Mesothelial cell of epicardium (in vitro differentiated cells): Measurements from ENCODE around the gene TCTN3. TPM values are rescaled to one million over a fixed set of nuclear protein-coding genes. Genes with fewer than 3 reads are reported as not detected.

ENCODE experiments used
- DNase-seq, 2 experiments: peaks; one replicate each; pipeline ENCODE4 v3.0.0; 2021; ENCODE audit warnings: low spot score in 2 of 2; ENCODE audit not compliant: unreplicated experiment in 2 of 2
- H3K27ac Mint-ChIP-seq: 2 replicates; pipeline ENCODE4 v1.8.0; 2021; ENCODE audit warnings: mixed read lengths
- H3K27me3 Mint-ChIP-seq: 2 replicates; pipeline ENCODE4 v1.8.0; 2021; ENCODE audit warnings: low read depth, mixed read lengths
- H3K36me3 Mint-ChIP-seq: 2 replicates; pipeline ENCODE4 v1.8.0; 2021; ENCODE audit warnings: mixed read lengths
- H3K4me1 Mint-ChIP-seq: 2 replicates; pipeline ENCODE4 v1.8.0; 2021; ENCODE audit warnings: mixed read lengths
- H3K4me3 Mint-ChIP-seq: 2 replicates; pipeline ENCODE4 v1.8.0; 2021; ENCODE audit warnings: mild to moderate bottlenecking, moderate library complexity, mixed read lengths
- H3K9me3 Mint-ChIP-seq: 2 replicates; pipeline ENCODE4 v1.8.0; 2021; ENCODE audit warnings: mixed read lengths
- total RNA-seq: library from RNA; stranded (reverse); gene quantifications from 3 replicates; pipeline ENCODE4 v1.2.1, GENCODE V29; 2021
- TF ChIP-seq, protein P1 (sequence below): fragments of 200-600 bp; sonication (generic); IDR thresholded peaks from one replicate; pipeline ENCODE4 v1.5.0; 2021; ENCODE audit warnings: antibody characterized with exemption; ENCODE audit not compliant: unreplicated experiment

TCTN3 gene
- total RNA-seq, 1 donor from 2014 or later: 45.7 TPM

DNA sequence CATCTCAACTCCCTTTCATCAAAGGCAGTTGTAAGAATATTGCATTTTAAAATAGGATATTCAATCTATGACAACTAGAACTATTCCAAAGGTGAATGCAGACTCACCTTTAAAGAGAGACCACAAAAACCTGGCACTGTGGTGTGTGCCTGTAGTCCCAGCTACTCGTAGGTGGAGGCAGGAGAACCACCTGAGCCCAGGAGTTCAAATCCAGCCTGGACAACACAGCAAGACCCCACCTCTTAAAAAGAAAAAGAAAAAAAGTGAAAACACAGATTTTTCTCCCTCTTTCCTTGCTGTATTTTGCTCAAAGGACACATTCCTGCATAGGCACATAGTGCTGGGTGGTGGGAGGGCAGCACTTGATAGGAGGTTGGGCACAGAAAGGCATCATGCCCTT lies 36.5 kb downstream of the TCTN3 start:
- Mint-ChIP-seq H3K36me3 (peaks cover 16% of the 10 kb centered on the region), H3K27ac (no peak overlapping the region), H3K4me3 (peak overlapping the region; percentile 98), H3K9me3 (no peaks in the 10 kb centered on the region), H3K4me1 (peaks cover 14% of the 10 kb centered on the region), H3K27me3 (no peaks in the 10 kb centered on the region)
- TF ChIP-seq, protein P1, sequence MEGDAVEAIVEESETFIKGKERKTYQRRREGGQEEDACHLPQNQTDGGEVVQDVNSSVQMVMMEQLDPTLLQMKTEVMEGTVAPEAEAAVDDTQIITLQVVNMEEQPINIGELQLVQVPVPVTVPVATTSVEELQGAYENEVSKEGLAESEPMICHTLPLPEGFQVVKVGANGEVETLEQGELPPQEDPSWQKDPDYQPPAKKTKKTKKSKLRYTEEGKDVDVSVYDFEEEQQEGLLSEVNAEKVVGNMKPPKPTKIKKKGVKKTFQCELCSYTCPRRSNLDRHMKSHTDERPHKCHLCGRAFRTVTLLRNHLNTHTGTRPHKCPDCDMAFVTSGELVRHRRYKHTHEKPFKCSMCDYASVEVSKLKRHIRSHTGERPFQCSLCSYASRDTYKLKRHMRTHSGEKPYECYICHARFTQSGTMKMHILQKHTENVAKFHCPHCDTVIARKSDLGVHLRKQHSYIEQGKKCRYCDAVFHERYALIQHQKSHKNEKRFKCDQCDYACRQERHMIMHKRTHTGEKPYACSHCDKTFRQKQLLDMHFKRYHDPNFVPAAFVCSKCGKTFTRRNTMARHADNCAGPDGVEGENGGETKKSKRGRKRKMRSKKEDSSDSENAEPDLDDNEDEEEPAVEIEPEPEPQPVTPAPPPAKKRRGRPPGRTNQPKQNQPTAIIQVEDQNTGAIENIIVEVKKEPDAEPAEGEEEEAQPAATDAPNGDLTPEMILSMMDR: no peak
- DNase-seq: no peak

DNA sequence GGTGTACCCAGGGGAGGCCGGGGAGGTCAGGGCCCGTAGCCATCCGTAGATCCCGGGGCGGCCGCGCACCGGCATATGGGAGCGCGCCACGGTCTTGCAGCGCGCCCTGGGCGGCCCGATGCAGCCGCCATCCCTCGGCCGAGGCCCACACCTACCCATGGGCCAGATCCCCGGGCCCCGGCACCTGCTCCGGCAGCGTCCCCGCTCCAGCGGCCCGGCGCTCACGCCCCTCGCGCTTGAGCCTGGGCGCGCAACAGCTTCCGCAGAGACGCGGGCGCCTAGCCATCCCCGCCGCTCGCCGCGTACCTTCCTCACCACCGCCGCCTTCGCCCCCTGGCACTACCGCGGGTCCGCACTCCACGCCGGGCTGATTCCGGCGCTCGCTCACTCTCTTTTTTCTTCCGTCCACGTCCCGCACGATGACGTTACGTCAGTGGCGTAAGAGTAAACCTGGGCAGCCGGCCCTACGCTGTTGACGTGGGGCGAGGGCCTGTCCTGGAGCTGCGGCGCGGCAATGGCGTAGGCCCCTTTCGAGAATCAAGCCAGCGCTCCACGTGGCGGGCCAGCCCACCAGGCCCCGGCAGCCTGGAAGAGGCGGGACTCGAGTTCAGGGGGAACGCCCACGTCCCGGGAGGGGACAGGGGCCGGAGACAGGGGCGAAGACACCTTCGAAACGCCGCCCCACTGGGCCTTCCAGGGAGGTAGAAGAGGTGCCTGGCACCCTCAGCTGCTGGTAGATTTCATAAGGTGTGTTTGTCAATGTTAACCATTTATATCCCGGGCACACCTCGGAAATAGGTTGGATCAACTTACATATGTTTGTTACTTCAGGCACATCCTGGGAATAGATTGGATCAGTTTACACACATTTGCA lies 37.2 kb downstream of the TCTN3 start, which contains the start of gene ALDH18A1:
ALDH18A1 (minus strand) TSS at position 421 of the 874 bp plus-strand sequence. CDS start 3,334 bp downstream, outside the sequence.
- peaks cover 14% of the 10 kb centered on the region for H3K4me1 Mint-ChIP-seq
- H3K9me3 Mint-ChIP-seq: peaks cover 4% of the 10 kb centered on the region
- peak; percentile 85 to 97 for DNase-seq
- no peaks in the 10 kb centered on the region for H3K27me3 Mint-ChIP-seq
- peaks cover 23% of the 10 kb centered on the region for H3K36me3 Mint-ChIP-seq
- TF ChIP-seq, protein P1: no peak
- H3K27ac Mint-ChIP-seq: peak within 1 kb of the TSS; percentile 95
- peak within 1 kb of the TSS; percentile 98 for H3K4me3 Mint-ChIP-seq

DNA sequence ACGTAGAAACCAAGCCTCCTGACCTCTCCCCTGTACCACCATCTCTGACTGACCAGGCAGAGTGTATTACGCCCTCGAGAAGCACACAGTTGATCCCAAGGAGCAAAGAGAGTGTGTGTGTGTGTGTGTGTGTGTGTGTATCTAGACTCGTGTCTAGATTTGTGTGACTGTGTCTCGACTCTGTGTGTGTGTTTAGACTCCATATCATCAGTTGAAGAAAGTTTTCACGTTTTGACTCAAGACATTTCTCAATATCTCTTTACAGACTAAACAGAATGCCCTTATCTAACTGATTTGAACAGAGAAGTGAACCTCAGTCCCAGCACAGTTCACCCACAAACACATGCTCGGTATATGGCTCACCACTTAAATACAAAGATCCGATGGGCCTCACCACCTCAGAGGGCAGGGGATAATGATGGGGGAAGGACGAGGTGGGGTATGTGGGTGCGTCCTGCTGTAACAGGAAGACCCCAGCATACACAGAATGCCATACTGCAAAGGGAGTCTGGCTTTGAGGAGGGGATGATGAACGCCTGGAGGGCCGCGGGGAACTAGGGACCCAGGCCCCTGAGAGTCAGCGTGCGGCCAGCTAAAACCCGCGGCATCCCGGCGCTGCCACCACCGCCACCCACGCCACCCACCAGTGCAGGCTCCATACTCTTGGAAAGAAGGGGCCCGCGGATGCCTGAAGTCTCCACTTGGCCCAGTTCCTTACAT lies 38.0 kb downstream of the TCTN3 start:
- no peaks in the 10 kb centered on the region for H3K27me3 Mint-ChIP-seq
- TF ChIP-seq, protein P1: no peak
- H3K4me3 Mint-ChIP-seq: peak overlapping the region; percentile 98
- peak in 1 of 2 experiments; percentile 51 for DNase-seq
- peaks cover 10% of the 10 kb centered on the region for H3K9me3 Mint-ChIP-seq
- H3K27ac Mint-ChIP-seq: peak overlapping the region; percentile 74
- peaks cover 30% of the 10 kb centered on the region for H3K36me3 Mint-ChIP-seq
- H3K4me1 Mint-ChIP-seq: peaks cover 14% of the 10 kb centered on the region

DNA sequence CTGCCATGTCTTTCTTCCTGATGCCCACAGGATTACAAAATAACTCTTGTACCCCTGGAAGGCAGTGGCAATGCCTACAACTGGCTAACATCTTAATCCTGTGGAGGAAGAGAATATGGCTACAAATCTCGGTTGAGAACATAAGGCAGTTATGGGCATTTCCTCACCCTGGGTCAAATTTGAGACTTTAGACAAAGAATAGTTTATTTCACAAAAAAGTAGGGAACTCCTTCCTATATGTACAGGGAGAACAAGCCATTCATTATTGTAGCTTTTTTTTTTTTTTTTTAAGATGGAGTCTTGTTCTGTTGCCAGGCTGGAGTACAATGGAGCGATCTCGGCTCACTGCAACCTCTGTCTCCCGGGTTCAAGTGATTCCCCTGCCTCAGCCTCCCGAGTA lies 39.8 kb downstream of the TCTN3 start:
- no peak for DNase-seq
- TF ChIP-seq, protein P1: no peak
- peaks cover 10% of the 10 kb centered on the region for H3K9me3 Mint-ChIP-seq
- H3K4me1 Mint-ChIP-seq: peaks cover 14% of the 10 kb centered on the region
- no peak overlapping the region for H3K27ac Mint-ChIP-seq
- H3K27me3 Mint-ChIP-seq: no peaks in the 10 kb centered on the region
- no peak overlapping the region for H3K4me3 Mint-ChIP-seq
- peaks cover 42% of the 10 kb centered on the region for H3K36me3 Mint-ChIP-seq

DNA sequence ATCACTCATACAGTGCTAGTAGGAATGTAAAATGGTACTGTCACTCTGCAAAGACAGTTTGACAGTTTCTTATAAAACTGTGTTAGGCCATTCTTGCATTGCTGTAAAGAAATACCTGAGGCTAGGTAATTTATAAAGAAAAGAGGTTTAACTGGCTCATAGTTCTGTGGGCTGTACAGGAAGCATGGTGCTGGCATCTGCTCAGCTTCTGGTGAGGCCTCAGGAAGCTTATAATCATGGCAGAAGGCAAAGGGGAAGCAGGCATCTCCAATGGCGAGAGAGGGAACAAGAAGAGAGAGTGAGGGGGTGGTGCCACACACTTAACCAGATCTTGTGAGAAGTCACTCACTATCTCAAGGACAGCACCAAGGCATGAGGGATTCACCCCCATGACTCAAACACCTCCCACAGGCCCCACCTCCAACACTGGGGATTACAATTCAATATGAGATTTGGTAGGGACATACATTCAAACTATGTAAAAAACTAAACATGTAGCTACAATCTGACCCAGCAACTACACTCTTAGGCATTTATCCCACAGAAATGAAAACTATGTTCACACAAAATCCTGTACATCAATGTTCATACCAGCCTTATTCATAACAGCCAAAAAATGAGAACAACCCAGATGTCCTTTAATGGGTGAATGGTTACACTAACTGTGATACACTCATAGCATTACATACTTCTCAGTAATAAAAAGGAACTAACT lies 42.2 kb downstream of the TCTN3 start:
- peaks cover 14% of the 10 kb centered on the region for H3K4me1 Mint-ChIP-seq
- H3K4me3 Mint-ChIP-seq: no peak overlapping the region
- H3K27me3 Mint-ChIP-seq: no peaks in the 10 kb centered on the region
- H3K36me3 Mint-ChIP-seq: peaks cover 57% of the 10 kb centered on the region
- no peak overlapping the region for H3K27ac Mint-ChIP-seq
- H3K9me3 Mint-ChIP-seq: peaks cover 10% of the 10 kb centered on the region
- TF ChIP-seq, protein P1: no peak
- no peak for DNase-seq
